Measurements from ENCODE around the gene PHACTR1. TPM values are rescaled to one million over a fixed set of nuclear protein-coding genes. Genes with fewer than 3 reads are reported as not detected.

The PHACTR1 gene
- total RNA-seq, 1 donor from 2014 or later, result 72.8 TPM

GRCh38 chr6:13331516-13332348 lies 615.2 kb downstream of the PHACTR1 start:
- TF ChIP-seq, protein P1, sequence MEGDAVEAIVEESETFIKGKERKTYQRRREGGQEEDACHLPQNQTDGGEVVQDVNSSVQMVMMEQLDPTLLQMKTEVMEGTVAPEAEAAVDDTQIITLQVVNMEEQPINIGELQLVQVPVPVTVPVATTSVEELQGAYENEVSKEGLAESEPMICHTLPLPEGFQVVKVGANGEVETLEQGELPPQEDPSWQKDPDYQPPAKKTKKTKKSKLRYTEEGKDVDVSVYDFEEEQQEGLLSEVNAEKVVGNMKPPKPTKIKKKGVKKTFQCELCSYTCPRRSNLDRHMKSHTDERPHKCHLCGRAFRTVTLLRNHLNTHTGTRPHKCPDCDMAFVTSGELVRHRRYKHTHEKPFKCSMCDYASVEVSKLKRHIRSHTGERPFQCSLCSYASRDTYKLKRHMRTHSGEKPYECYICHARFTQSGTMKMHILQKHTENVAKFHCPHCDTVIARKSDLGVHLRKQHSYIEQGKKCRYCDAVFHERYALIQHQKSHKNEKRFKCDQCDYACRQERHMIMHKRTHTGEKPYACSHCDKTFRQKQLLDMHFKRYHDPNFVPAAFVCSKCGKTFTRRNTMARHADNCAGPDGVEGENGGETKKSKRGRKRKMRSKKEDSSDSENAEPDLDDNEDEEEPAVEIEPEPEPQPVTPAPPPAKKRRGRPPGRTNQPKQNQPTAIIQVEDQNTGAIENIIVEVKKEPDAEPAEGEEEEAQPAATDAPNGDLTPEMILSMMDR (IDR thresholded peaks at IDR 0.05), result peak; percentile 73
- intact Hi-C loops (cut with DNase I), result no loop called here

DNA sequence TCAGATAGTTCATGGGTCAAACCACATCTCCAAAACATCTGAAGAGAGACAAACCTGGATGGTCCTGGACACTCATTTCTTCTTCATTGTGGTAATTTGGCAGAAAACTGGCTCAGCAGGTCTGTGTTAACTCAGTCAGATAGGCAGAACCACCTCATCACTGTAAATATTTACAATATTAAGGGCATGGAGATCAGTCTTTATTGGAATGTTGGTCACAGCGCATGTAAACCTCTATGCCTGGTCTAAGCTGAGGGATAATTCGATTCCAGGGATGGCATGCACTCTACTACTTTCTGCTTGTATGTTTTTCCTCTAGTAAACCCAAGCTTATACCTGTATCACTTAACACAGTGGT lies 615.8 kb downstream of the PHACTR1 start:
- Histone ChIP-seq H3K36me3 (no peaks in the 10 kb centered on the region), H3K4me1 (peaks cover 6% of the 10 kb centered on the region), H3K4me3 (no peak overlapping the region), H3K9me3 (no peaks in the 10 kb centered on the region), H3K27ac (no peak overlapping the region), H3K27me3 (no peaks in the 10 kb centered on the region)
- TF ChIP-seq, protein P1 (IDR thresholded peaks at IDR 0.05), result no peak
- ATAC-seq, result no peak
- intact Hi-C loops (cut with DNase I), result no loop called here
- no peak for DNase-seq

More at GRCh38 chr6:13331516-13332348, 615.2 kb downstream of the PHACTR1 start:
- Histone ChIP-seq H3K4me3 (no peak overlapping the region), H3K4me1 (peaks cover 6% of the 10 kb centered on the region), H3K9me3 (no peaks in the 10 kb centered on the region), H3K27ac (no peak overlapping the region), H3K36me3 (no peaks in the 10 kb centered on the region), H3K27me3 (no peaks in the 10 kb centered on the region)
- no peak for DNase-seq
- ATAC-seq, result no peak

GRCh38 chr6:13334953-13335352 lies 618.4 kb downstream of the PHACTR1 start:
- TF ChIP-seq, protein P1 (IDR thresholded peaks at IDR 0.05), result no peak
- Histone ChIP-seq H3K27me3 (no peaks in the 10 kb centered on the region), H3K4me3 (no peak overlapping the region), H3K27ac (no peak overlapping the region), H3K4me1 (no peaks in the 10 kb centered on the region), H3K9me3 (no peaks in the 10 kb centered on the region), H3K36me3 (no peaks in the 10 kb centered on the region)
- intact Hi-C loops (cut with DNase I), result no loop called here
- DNase-seq (no peak), ATAC-seq (no peak)

- no peak overlapping the region for H3K27ac ChIP-seq
- H3K4me3 ChIP-seq, result no peak overlapping the region
- H3K36me3 ChIP-seq, result no peaks in the 10 kb centered on the region
- no peaks in the 10 kb centered on the region for H3K9me3 ChIP-seq
- peak; percentile 83 for DNase-seq
- intact Hi-C loops (cut with DNase I), result no loop called here
- H3K4me1 ChIP-seq, result no peaks in the 10 kb centered on the region
- no peaks in the 10 kb centered on the region for H3K27me3 ChIP-seq
- ATAC-seq, result peak; percentile 93
- TF ChIP-seq, protein P1 (IDR thresholded peaks at IDR 0.05), result peak; percentile 94
Observed at GRCh38 chr6:13336553-13336952, 620.0 kb downstream of the PHACTR1 start.

- Histone ChIP-seq H3K36me3 (no peaks in the 10 kb centered on the region), H3K4me1 (no peaks in the 10 kb centered on the region), H3K9me3 (no peaks in the 10 kb centered on the region), H3K4me3 (no peak overlapping the region), H3K27me3 (no peaks in the 10 kb centered on the region), H3K27ac (peak overlapping the region; percentile 24)
- DNase-seq, result no peak
- ATAC-seq, result peak; percentile 29
- intact Hi-C loops (cut with DNase I), result no loop called here
- TF ChIP-seq, protein P1 (IDR thresholded peaks at IDR 0.05), result no peak
Observed at GRCh38 chr6:13338038-13338437, 621.5 kb downstream of the PHACTR1 start.

Data from upper lobe of right lung (tissue), 1 donor.